Hematopoietic multipotent progenitor cell treated with erythropoietin and hydrocortisone succinate and interleukin-3 and kit ligand, for 6 days (in vitro differentiated cells): ENCODE data around the gene SANBR.
"Not testable (repeated sequence)": the region's sequence is repeated elsewhere in the genome, so short reads cannot be mapped to it uniquely, and the experiment has no call there.

Experiments used
- DNase-seq: peaks from one replicate; pipeline ENCODE4 v3.0.0-alpha.2; 2015

SANBR gene

DNA sequence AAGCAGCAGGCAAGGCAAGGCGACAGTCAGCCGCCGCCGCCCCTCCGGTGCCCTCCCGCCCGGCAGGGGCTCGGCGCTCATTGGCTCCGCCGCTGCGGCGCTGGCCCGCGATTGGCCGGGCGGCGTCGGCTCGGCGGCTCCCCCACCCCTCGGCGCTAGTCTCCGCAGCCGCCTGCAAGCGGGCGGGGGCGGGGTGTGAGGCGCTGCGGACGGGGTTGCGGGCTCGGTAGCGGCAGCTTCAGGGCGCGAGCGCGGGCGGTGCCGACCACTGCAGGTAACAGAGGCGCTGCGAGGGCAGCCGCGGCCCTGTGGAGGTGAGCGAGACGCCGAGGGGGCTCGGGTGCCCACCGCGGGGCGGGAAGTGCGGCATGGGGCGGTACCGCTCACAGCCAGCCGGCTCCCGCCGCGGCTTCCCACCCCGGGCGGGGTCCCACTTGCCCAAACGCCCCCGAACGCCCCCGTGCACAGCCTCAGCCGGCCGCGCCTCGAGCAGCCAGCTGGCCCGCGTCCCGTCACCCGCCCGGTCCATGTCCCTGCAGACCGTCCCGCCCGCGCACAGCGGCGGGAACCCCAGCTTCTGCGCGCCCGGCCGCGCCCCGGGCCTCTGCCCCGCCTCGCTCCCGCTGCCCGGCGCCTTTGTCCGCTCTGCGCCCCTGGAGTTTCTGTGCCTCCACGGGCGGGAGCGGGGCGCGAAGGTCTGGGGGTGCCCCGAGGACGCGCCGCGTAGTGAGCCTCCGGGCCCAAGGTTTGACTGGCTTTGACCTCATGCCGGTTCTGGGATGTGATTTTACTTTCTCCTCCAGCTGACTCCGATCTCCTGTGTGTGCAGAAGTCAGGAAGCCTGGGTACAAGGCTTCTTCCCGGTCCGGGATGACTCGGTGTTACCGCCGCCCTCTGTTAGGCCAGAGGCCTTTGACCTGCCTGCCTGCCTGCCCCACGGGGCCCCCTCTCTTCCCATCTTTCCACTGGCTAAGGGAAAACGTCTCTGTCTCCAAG, at the start of gene SANBR:
Gene SANBR (plus strand): TSS at position 158 of the 996 bp plus-strand sequence. CDS start 4,480 bp downstream, outside the sequence.
- DNase-seq: peak; percentile 95

DNA sequence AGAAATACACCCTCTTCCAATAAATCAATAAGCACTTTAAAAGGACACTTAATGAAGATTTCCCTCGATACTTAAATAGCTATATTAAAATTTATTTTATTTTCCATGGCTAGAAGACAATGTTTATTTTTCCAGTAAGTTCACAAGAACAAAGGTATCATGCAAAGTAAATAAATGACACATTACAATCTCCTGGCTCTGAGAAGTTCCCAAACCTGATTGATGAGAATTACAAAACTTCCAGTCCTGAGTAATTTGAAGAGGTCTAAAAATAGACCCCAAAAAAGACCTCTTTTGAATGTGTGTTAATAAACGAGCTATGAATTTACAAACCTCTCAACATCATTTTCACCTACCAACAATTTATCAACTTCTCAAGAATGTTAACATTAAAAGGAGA, 49.7 kb upstream of the SANBR start:
- DNase-seq: no peak

DNA sequence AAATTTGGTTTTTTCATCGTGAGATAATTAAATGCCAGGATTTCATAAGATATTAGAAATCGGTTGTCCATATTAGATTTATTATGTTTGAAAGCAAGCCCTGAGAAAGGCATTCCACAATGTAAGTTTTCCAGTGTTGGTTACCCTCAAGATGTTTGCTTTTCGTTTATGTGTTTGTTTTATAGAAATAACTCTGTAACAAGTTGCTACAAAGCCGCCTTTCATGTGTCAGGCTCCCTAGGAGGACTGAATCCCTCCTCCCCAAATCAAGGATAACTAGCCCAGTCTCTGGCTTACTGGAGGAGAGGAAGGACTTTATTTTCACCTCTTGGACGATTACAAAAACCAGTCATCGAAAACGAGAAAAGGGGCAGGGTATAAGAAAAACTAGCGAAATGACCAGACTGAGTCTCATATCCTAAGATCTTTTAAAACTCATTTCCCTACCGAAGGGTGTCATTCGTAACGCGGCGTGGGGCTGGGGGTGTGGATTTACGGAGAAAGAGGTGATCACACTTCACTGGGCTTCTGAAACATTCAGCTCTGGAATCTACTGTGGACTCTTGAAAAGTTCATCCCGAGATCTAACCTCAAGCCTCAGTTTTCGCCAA, 49.2 kb upstream of the SANBR start:
- DNase-seq: no peak

DNA sequence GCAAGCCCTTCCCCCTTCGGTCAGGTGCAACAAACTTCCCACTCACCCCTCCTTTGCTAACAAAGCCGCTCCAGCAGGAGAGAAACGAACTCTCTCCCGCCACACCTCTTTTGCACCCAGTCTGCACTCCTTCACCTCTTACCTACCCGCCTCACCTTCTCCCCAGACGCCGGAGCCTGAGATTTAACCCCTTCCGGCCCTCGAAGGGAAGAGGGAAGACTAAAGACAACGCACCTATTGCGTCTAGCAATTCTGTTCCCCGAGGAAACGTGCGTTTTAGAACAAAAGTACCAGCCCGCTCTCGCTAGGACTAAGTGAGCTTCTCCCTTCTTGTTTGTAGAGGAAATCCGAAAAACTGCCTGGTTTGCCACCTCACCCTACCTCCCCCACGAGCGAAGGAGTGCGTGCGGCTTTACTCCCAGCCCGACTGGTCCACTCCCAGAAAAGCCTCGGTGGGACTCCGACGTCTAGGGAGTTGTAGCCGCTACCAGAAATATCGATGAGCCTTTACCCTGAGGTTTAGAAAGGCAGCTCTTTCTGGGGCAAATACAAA, 48.6 kb upstream of the SANBR start:
- DNase-seq: peak; percentile 87

- peak; percentile 87 for DNase-seq
Measured at GRCh38 chr2:61017556-61018317, 47.9 kb upstream of the SANBR start, which contains the start of the genes PEX13 and PUS10. Gene PEX13 (plus strand): TSS chr2:61017720. CDS start chr2:61017760, 40 bp downstream. Gene PUS10 (minus strand): TSS chr2:61018255. CDS start chr2:61011890, 6,365 bp downstream.

GRCh38 chr2:61018318-61018755, 47.3 kb upstream of the SANBR start:
- DNase-seq: peak; percentile 55

GRCh38 chr2:61018798-61019197, 46.9 kb upstream of the SANBR start:
- DNase-seq: no peak

DNA sequence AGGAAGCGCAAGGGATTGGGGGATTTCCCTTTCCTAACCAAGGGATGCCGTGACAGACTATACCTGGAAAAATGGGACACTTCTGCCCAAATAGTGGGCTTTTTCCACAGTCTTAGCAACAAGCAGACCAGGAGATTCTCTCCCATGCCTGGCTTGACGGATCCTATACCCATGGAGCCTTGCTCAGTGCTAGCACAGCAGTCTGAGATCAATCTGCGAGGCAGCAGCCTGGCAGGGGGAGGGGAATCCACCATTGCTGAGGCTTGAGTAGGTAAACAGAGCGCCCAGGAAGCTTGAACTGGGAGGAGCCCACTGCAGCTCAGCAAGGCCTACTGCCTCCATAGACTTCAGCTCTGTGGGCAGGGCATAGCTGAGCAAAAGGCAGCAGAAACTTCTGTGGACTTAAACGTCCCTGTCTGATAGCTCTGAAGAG, 44.4 kb upstream of the SANBR start:
- no peak for DNase-seq

- DNase-seq: no peak
Measured at GRCh38 chr2:61023670-61024069, 42.0 kb upstream of the SANBR start.

- DNase-seq: no peak
Measured at GRCh38 chr2:61029533-61029932, 36.1 kb upstream of the SANBR start.

GRCh38 chr2:61034592-61034991, 31.1 kb upstream of the SANBR start:
- DNase-seq: not testable (repeated sequence)

DNA sequence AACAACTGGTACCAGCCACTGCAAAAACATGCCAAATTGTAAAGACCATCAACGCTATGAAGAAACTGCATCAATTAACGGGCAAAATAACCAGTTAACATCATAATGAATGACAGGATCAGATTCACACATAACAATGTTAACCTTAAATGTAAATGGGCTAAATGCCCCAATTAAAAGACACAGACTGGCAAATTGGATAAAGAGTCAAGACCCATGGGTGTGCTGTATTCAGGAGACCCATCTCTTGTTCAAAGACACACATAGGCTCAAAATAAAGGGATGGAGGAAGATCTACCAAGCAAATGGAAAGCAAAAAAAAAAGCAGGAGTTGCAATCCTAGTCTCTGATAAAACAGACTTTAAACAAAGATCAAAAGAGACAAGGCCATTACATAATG, 29.0 kb upstream of the SANBR start:
- DNase-seq: not testable (repeated sequence)

GRCh38 chr2:61042807-61043206, 22.9 kb upstream of the SANBR start:
- no peak for DNase-seq

- no peak for DNase-seq
Measured at GRCh38 chr2:61044636-61045035, 21.0 kb upstream of the SANBR start.

DNA sequence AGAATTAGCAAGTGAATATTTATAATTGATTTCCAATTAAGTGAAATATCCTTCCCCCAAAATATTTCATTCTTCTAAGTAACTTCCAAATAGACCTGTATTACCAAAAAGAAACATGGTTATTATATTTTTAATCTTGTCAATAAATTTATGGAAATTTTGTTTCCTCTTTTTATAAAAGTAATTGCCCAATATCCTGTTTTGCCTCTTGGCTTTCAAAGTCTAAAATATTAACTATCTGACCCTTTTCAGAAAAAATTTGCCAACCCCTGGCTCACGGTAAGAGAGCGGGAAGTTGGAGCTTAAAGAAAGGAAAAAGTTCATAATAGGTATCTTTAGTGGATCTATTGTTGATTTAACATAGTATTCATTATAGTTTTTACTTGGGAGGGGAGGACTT, 20.4 kb upstream of the SANBR start:
- no peak for DNase-seq

DNA sequence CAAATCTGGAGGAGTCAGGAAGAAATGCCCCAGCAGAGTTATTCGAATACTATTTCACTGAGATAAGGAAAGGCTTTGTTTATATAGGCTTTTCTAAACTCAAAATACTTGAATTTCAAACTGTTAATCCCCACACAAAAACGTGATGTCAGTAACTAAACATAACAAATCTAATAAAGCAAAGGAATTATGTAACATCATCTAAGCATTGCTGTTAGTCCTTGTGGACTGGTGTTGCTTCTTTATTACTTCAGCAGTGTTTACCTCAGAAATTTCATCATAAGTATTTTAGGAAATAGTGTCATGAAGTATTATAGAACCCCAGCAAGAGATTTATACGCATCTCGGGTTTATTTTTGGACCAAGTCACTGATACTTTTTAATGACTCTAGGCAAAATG, 19.7 kb upstream of the SANBR start:
- DNase-seq: no peak

DNA sequence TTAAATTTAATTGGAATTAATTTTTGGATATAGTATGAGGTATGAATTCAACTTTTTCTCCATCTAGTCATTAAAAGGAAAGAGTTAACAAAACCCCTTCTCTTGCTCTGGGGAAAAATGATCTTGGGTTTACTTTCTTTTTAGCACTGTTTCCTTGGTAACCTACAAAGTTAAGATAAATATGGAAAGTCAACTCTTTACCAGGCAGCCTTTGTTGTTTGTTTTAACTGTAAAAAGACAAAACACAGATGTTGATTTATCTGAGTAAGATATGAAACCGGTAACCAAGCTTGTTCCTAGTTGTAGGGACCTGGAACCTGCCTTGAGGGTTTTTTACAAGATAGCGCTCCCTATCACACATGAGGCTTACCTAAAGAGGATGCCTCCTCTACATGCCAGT, 10.1 kb upstream of the SANBR start:
- peak; percentile 49 for DNase-seq

DNA sequence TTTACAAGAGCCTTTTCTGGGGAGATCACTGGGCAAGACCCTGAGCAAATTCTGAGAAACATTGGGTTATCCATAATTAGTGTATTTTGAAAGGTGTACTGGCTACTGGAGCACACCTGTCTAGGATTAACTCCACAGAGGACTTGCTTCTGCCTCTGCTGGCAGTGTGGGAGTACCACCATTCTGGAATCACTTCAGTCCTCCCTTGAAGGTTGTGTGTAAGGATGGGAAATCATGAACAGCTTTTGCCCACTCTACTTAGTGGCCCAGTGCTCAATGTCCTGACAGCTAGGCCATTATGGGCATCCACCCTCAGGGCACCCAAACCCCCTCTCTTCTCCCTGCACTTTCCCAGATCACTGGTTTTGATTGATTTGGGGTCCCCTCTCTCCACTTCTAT, 8.1 kb upstream of the SANBR start:
- DNase-seq: no peak

- no peak for DNase-seq
Measured at GRCh38 chr2:61059382-61059781, 6.3 kb upstream of the SANBR start.

GRCh38 chr2:61074100-61074499, 8.4 kb downstream of the SANBR start:
- DNase-seq: no peak

DNA sequence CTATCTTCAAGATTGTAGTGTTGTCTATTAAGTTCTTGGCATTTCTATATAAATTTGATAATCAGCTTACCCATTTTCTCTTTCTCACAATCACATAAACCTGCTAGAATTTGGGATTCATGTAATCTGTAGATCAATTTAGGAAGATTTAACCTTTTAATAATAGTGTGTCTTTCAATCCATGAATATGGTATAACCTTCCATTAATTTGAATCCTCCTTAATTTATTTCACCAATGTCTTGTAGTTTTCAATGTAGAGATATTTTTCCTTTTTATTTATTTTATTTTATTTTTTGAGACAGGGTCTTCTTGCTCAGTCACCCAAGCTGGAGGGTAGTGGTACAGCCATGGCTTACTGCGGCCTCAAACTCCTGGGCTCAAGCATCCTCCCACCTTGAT, 20.2 kb downstream of the SANBR start:
- DNase-seq: no peak

DNA sequence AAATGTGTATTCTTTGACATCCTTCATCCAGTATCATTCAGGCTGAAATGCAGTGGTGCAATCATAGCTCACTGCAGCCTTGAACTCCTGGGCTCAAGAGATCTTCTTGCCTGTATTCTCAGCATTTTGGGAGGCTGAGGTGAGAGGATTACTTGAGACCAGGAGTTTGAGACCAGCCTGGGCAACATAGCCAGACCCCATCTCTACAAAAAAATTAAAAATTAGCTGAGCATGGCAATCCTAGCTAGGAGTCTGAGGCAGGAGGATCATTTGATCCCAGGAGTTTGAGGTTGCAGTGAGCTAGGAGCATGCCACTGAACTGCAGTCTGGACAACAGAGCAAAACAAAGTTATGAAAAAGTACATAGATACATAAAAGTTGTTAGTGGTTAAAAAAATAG, 24.1 kb downstream of the SANBR start:
- DNase-seq: no peak
